WTC11 (cell line): ENCODE data around the gene TEX101. TPM values are rescaled to one million over a fixed set of nuclear protein-coding genes. Genes with fewer than 3 reads are reported as not detected.

Source experiments
- ATAC-seq: fragments of 200-7000 bp; cut with Tn5 transposase; 2 replicates; pipeline ENCODE4 v1.10.0; 2021; ENCODE audit warnings: mild to moderate bottlenecking, moderate library complexity
- CTCF ChIA-PET: fragments of 300-600 bp; sonication (Branson Sonifier 250); formaldehyde crosslinking; loops from one replicate; lab custom pipeline; 2021; ENCODE audit warnings: antibody characterized with exemption; lab: Charles Lee
- POLR2A ChIA-PET: fragments of 350-600 bp; sonication (Branson Sonifier 250); formaldehyde crosslinking; loops from one replicate; lab custom pipeline; 2021; ENCODE audit warnings: antibody characterized with exemption; lab: Charles Lee
- DNase-seq: peaks from one replicate; pipeline ENCODE4 v3.0.0; 2021; ENCODE audit warnings: low spot score
- H3K27ac Mint-ChIP-seq: 2 replicates; pipeline ENCODE4 v1.8.0; 2021; ENCODE audit warnings: mixed read lengths
- H3K27me3 Mint-ChIP-seq: 2 replicates; pipeline ENCODE4 v1.8.0; 2021; ENCODE audit warnings: low read depth, mild to moderate bottlenecking, moderate library complexity, mixed read lengths
- H3K36me3 Mint-ChIP-seq: 2 replicates; pipeline ENCODE4 v1.8.0; 2021; ENCODE audit warnings: mixed read lengths
- H3K4me1 Mint-ChIP-seq: 2 replicates; pipeline ENCODE4 v1.8.0; 2022; ENCODE audit warnings: mixed read lengths
- H3K4me3 Mint-ChIP-seq: 2 replicates; pipeline ENCODE4 v1.8.0; 2021; ENCODE audit warnings: mild to moderate bottlenecking, moderate library complexity, mixed read lengths
- H3K9me3 Mint-ChIP-seq: 2 replicates; pipeline ENCODE4 v1.8.0; 2021; ENCODE audit warnings: mixed read lengths
- ATF1 ChIP-seq: sonication (generic); formaldehyde crosslinking; IDR thresholded peaks from 2 replicates; pipeline ENCODE4 v1.8.1; 2023; ENCODE audit warnings: mild to moderate bottlenecking, moderate library complexity, missing genetic modification reagents
- CBFB ChIP-seq: sonication (generic); formaldehyde crosslinking; IDR thresholded peaks from 2 replicates; pipeline ENCODE4 v1.8.1; 2022; ENCODE audit warnings: mild to moderate bottlenecking, low read depth, missing genetic modification reagents
- CREM ChIP-seq: sonication (generic); formaldehyde crosslinking; IDR thresholded peaks from 2 replicates; pipeline ENCODE4 v1.8.1; 2022; ENCODE audit warnings: mild to moderate bottlenecking, missing genetic modification reagents, moderate library complexity
- CTCF ChIP-seq: fragments of 200-600 bp; IDR thresholded peaks from 2 replicates; pipeline ENCODE4 v1.8.0; 2022; ENCODE audit warnings: antibody characterized with exemption
- E2F5 ChIP-seq: sonication (generic); formaldehyde crosslinking; IDR thresholded peaks from 2 replicates; pipeline ENCODE4 v1.8.1; 2022; ENCODE audit warnings: mild to moderate bottlenecking, moderate library complexity, missing genetic modification reagents
- ELF4 ChIP-seq: sonication (generic); formaldehyde crosslinking; IDR thresholded peaks from 2 replicates; pipeline ENCODE4 v1.8.1; 2022; ENCODE audit warnings: low read depth, mild to moderate bottlenecking, moderate library complexity, missing genetic modification reagents
- ESRRA ChIP-seq: sonication (generic); formaldehyde crosslinking; IDR thresholded peaks from 2 replicates; pipeline ENCODE4 v1.8.1; 2022; ENCODE audit warnings: mild to moderate bottlenecking, missing genetic modification reagents, borderline replicate concordance
- ETV6 ChIP-seq: sonication (generic); formaldehyde crosslinking; IDR thresholded peaks from 2 replicates; pipeline ENCODE4 v1.8.1; 2022; ENCODE audit warnings: mild to moderate bottlenecking, missing genetic modification reagents
- FOXJ3 ChIP-seq: sonication (generic); formaldehyde crosslinking; IDR thresholded peaks from 2 replicates; pipeline ENCODE4 v1.9.0; 2021; ENCODE audit warnings: missing genetic modification reagents, mild to moderate bottlenecking, borderline replicate concordance
- FOXP4 ChIP-seq: sonication (generic); formaldehyde crosslinking; IDR thresholded peaks from 2 replicates; pipeline ENCODE4 v1.8.0; 2022; ENCODE audit warnings: mild to moderate bottlenecking, missing genetic modification reagents
- KAT7 ChIP-seq: sonication (generic); formaldehyde crosslinking; IDR thresholded peaks from 2 replicates; pipeline ENCODE4 v1.8.1; 2023; ENCODE audit warnings: missing genetic modification reagents, mild to moderate bottlenecking, borderline replicate concordance
- MAX ChIP-seq: sonication (generic); formaldehyde crosslinking; IDR thresholded peaks from 2 replicates; pipeline ENCODE4 v1.8.0; 2022; ENCODE audit warnings: mild to moderate bottlenecking, missing genetic modification reagents
- MYBL2 ChIP-seq: sonication (generic); formaldehyde crosslinking; IDR thresholded peaks from 2 replicates; pipeline ENCODE4 v1.8.1; 2023; ENCODE audit warnings: mild to moderate bottlenecking, moderate library complexity, missing genetic modification reagents
- RORB ChIP-seq: fragments of 250-450 bp; sonication (Bioruptor Pico); IDR thresholded peaks from 2 replicates; pipeline ENCODE4 v1.9.0; 2021; ENCODE audit warnings: mild to moderate bottlenecking
- SMAD3 ChIP-seq: sonication (generic); formaldehyde crosslinking; IDR thresholded peaks from 2 replicates; pipeline ENCODE4 v1.8.0; 2022; ENCODE audit warnings: missing genetic modification reagents, mild to moderate bottlenecking, borderline replicate concordance
- TEAD1 ChIP-seq: sonication (generic); formaldehyde crosslinking; IDR thresholded peaks from 2 replicates; pipeline ENCODE4 v1.8.0; 2022; ENCODE audit warnings: mild to moderate bottlenecking, missing genetic modification reagents
- ZNF232 ChIP-seq: sonication (generic); formaldehyde crosslinking; IDR thresholded peaks from 2 replicates; pipeline ENCODE4 v1.8.0; 2022; ENCODE audit warnings: mild to moderate bottlenecking, missing genetic modification reagents
- ZNF671 ChIP-seq: fragments of 250-450 bp; sonication (Bioruptor Pico); IDR thresholded peaks from 2 replicates; pipeline ENCODE4 v1.8.0; 2021; ENCODE audit warnings: mild to moderate bottlenecking
- total RNA-seq: library from RNA; stranded (reverse); gene quantifications from 3 replicates; pipeline ENCODE4 v1.2.3, GENCODE V29; 2021
- TF ChIP-seq, protein P1 (sequence below): sonication (generic); formaldehyde crosslinking; IDR thresholded peaks from 2 replicates; pipeline ENCODE4 v1.8.0; 2022; ENCODE audit warnings: missing genetic modification reagents
- TF ChIP-seq, protein P2 (sequence below): sonication (generic); formaldehyde crosslinking; IDR thresholded peaks from 2 replicates; pipeline ENCODE4 v1.8.1; 2023; ENCODE audit warnings: mild to moderate bottlenecking, moderate library complexity, missing genetic modification reagents
- TF ChIP-seq, protein P3 (sequence below): sonication (generic); formaldehyde crosslinking; IDR thresholded peaks from 2 replicates; pipeline ENCODE4 v1.8.1; 2023; ENCODE audit warnings: mild to moderate bottlenecking, missing genetic modification reagents, borderline replicate concordance
- TF ChIP-seq, protein P4 (sequence below): sonication (generic); formaldehyde crosslinking; IDR thresholded peaks from 2 replicates; pipeline ENCODE4 v1.8.0; 2022; ENCODE audit warnings: mild to moderate bottlenecking, missing genetic modification reagents

The TEX101 gene
- total RNA-seq, 1 experiment from 2014 or later: not detected

- no peak for DNase-seq
- TF ChIP-seq, protein P1, sequence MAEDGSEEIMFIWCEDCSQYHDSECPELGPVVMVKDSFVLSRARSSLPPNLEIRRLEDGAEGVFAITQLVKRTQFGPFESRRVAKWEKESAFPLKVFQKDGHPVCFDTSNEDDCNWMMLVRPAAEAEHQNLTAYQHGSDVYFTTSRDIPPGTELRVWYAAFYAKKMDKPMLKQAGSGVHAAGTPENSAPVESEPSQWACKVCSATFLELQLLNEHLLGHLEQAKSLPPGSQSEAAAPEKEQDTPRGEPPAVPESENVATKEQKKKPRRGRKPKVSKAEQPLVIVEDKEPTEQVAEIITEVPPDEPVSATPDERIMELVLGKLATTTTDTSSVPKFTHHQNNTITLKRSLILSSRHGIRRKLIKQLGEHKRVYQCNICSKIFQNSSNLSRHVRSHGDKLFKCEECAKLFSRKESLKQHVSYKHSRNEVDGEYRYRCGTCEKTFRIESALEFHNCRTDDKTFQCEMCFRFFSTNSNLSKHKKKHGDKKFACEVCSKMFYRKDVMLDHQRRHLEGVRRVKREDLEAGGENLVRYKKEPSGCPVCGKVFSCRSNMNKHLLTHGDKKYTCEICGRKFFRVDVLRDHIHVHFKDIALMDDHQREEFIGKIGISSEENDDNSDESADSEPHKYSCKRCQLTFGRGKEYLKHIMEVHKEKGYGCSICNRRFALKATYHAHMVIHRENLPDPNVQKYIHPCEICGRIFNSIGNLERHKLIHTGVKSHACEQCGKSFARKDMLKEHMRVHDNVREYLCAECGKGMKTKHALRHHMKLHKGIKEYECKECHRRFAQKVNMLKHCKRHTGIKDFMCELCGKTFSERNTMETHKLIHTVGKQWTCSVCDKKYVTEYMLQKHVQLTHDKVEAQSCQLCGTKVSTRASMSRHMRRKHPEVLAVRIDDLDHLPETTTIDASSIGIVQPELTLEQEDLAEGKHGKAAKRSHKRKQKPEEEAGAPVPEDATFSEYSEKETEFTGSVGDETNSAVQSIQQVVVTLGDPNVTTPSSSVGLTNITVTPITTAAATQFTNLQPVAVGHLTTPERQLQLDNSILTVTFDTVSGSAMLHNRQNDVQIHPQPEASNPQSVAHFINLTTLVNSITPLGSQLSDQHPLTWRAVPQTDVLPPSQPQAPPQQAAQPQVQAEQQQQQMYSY (CRISPR knock-in tag): no peak
- TF ChIP-seq CREM (peak; percentile 52; the same call in 1 of the 2 replicates), ETV6 (CRISPR knock-in tag) (peak; percentile 77; the same call in 1 of the 2 replicates), ATF1 (CRISPR knock-in tag) (no peak), ELF4 (CRISPR knock-in tag) (no peak), FOXJ3 (CRISPR knock-in tag) (no peak), MYBL2 (CRISPR knock-in tag) (no peak), RORB (CRISPR knock-in tag) (no peak), ZNF671 (CRISPR knock-in tag) (no peak), CBFB (CRISPR knock-in tag) (no peak), KAT7 (0 out of 2 replicates have a peak, but pooled peaks have one; percentile 28), FOXP4 (0 out of 2 replicates have a peak, but pooled peaks have one; percentile 55), ESRRA (CRISPR knock-in tag) (no peak), E2F5 (0 out of 2 replicates have a peak, but pooled peaks have one; percentile 66), TEAD1 (CRISPR knock-in tag) (peak; percentile 28; the same call in 1 of the 2 replicates), MAX (CRISPR knock-in tag) (peak; percentile 89), CTCF (no peak), SMAD3 (no peak), ZNF232 (CRISPR knock-in tag) (peak; percentile 71; the same call in 1 of the 2 replicates)
- TF ChIP-seq, protein P2, sequence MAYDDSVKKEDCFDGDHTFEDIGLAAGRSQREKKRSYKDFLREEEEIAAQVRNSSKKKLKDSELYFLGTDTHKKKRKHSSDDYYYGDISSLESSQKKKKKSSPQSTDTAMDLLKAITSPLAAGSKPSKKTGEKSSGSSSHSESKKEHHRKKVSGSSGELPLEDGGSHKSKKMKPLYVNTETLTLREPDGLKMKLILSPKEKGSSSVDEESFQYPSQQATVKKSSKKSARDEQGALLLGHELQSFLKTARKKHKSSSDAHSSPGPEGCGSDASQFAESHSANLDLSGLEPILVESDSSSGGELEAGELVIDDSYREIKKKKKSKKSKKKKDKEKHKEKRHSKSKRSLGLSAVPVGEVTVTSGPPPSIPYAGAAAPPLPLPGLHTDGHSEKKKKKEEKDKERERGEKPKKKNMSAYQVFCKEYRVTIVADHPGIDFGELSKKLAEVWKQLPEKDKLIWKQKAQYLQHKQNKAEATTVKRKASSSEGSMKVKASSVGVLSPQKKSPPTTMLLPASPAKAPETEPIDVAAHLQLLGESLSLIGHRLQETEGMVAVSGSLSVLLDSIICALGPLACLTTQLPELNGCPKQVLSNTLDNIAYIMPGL (CRISPR knock-in tag): 0 out of 2 replicates have a peak, but pooled peaks have one; percentile 17
- TF ChIP-seq, protein P3, sequence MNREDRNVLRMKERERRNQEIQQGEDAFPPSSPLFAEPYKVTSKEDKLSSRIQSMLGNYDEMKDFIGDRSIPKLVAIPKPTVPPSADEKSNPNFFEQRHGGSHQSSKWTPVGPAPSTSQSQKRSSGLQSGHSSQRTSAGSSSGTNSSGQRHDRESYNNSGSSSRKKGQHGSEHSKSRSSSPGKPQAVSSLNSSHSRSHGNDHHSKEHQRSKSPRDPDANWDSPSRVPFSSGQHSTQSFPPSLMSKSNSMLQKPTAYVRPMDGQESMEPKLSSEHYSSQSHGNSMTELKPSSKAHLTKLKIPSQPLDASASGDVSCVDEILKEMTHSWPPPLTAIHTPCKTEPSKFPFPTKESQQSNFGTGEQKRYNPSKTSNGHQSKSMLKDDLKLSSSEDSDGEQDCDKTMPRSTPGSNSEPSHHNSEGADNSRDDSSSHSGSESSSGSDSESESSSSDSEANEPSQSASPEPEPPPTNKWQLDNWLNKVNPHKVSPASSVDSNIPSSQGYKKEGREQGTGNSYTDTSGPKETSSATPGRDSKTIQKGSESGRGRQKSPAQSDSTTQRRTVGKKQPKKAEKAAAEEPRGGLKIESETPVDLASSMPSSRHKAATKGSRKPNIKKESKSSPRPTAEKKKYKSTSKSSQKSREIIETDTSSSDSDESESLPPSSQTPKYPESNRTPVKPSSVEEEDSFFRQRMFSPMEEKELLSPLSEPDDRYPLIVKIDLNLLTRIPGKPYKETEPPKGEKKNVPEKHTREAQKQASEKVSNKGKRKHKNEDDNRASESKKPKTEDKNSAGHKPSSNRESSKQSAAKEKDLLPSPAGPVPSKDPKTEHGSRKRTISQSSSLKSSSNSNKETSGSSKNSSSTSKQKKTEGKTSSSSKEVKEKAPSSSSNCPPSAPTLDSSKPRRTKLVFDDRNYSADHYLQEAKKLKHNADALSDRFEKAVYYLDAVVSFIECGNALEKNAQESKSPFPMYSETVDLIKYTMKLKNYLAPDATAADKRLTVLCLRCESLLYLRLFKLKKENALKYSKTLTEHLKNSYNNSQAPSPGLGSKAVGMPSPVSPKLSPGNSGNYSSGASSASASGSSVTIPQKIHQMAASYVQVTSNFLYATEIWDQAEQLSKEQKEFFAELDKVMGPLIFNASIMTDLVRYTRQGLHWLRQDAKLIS (CRISPR knock-in tag): no peak
- TF ChIP-seq, protein P4, sequence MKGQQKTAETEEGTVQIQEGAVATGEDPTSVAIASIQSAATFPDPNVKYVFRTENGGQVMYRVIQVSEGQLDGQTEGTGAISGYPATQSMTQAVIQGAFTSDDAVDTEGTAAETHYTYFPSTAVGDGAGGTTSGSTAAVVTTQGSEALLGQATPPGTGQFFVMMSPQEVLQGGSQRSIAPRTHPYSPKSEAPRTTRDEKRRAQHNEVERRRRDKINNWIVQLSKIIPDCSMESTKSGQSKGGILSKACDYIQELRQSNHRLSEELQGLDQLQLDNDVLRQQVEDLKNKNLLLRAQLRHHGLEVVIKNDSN (CRISPR knock-in tag): no peak
- ATAC-seq: no peak
- peaks cover 71% of the 10 kb centered on the region for H3K27me3 Mint-ChIP-seq
- ChIA-PET POLR2A (interaction anchor here (1.3 to 2.2 kb wide), 6 partner anchors 39 to 206 kb away, joined by 3 to 11 read pairs (median 6); partner anchors contain the start of genes PHLDB3 and ZNF575), CTCF (interaction anchor here (0.6 to 5.0 kb wide), 18 partner anchors 9 to 205 kb away, joined by 3 to 66 read pairs (median 6); partner anchors contain the start of genes IRGQ, PHLDB3, ZNF575 and ZNF576)
- no peaks in the 10 kb centered on the region for H3K36me3 Mint-ChIP-seq
- no peaks in the 10 kb centered on the region for H3K9me3 Mint-ChIP-seq
- H3K27ac Mint-ChIP-seq: peak overlapping the region; percentile 88
- peak overlapping the region; percentile 91 for H3K4me3 Mint-ChIP-seq
- H3K4me1 Mint-ChIP-seq: peaks cover 15% of the 10 kb centered on the region
Observed at GRCh38 chr19:43462785-43463380, 48.2 kb downstream of the TEX101 start.
